NCI-H345 (cell line): ENCODE data around the gene OTOF.

ENCODE experiments used
- DNase-seq: peaks from one replicate; lab custom pipeline; 2025; lab: John Stamatoyannopoulos, UW

The OTOF gene

DNA sequence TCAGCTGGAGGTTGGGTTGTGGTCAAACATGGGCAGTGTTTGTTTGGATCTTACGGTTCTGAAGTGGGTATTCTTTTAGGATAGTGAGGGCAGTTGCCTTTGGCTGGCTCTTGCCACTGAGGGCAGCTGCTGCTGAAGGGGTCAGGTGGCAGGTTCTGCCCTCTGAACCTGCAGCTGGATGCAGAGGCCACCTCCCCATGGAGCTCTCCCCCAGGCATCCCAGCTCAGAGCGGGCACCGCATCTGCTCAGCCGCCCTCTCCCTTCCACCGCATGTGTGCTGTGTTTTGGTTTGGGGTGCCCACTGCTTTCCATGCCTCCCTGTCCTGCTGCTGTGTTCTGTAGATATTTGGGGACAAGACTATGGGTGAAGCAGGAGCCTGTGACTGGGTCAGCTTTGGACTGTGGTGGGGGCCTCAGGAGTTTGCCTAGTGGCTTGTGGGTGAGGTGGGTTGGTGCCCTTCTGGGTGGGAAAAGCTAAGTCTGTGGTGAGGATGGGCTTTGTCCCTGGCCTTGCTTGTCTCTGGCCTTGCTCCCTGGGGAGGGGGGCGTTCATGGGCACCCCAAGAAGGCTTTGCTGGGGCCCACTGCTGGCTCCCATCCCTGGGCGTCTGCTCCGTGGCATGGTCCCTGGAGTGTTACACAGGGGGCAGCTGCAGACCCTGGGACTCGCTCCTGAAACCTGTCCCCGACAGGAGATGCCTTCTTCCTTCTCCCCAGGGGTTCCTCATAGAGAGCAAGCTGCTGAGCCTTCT is 28.5 kb downstream of the OTOF start:
- no peak for DNase-seq

- DNase-seq, result no peak
Observed at GRCh38 chr2:26448651-26449050, 29.3 kb downstream of the OTOF start.

DNA sequence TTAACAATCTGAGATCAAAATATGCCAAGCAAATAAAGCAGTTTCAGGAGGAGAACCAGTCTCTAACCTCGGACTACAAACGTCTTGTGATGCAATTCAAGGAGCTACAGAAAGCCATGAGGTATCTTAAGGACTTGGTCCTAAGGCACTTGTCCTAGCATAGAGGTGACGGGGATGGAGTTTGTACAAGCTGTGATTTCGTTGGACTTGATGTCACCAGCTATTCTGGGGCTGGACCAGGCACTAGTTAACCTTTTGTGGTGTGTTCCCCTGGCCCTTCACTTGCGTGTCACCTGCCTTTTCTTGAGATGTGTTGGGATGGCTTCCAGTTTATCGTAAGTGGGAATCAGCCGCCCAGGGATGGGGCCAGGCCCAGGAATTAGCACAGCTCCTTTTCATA is 33.7 kb downstream of the OTOF start:
- no peak for DNase-seq

GRCh38 chr2:26442707-26443106 is 35.2 kb downstream of the OTOF start:
- DNase-seq, result no peak

DNA sequence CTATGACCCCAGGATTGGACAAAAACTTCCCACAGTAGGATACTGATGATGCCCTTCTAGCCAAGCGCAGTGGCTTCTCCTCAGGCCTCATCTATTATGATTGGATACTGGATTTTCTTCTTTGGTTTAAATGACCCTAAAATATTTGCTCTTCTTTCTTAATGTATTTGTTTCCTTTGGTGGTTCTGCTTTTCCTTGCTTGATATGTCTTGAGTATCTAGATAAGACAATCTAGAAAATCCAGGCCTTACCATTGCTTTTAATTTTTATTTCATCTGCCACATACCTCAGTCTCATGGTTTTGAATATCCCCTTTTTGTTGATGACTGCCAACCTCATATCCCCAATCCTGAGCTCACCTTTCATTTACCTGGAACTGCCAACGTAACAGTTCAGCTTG is 35.6 kb downstream of the OTOF start:
- DNase-seq, result no peak

GRCh38 chr2:26438926-26439325 is 39.0 kb downstream of the OTOF start:
- no peak for DNase-seq

DNA sequence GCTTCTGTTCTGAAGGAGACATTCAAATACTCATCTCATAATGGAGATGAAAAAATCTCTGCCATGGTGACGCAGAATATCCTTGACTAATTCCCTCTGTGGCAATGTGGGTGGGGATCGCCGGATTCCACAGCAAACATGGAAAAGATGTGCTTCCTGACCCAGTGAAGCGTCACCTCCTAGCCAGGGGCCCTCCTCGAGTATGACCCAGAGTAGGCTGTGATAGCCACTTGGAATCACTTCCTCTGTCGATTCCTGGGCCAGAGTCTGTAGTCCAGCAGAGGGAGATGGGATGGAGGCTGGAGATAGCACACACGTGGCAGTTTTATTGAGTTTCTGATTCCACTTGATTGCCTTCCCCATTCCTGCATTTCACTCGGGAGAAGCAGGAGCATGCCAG is 39.4 kb downstream of the OTOF start:
- DNase-seq, result no peak

DNA sequence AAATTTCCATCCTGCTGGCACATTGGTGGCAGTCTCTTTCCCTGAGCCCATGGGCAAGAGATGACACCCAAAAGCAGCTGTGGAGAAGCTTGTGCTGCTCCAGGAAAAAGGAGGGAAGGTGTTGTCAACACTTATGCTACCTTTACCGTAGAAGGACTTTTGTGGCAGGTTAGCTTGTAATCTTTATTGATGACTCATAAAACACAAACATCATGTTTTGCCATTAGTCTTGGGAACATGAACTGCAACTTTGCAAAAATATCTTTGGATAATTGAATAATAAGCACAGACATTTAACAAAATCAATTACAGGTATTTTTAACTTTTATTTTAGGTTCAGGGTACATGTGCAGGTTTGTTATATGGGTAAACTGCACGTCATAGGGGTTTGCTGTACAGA is 42.8 kb downstream of the OTOF start:
- no peak for DNase-seq

DNA sequence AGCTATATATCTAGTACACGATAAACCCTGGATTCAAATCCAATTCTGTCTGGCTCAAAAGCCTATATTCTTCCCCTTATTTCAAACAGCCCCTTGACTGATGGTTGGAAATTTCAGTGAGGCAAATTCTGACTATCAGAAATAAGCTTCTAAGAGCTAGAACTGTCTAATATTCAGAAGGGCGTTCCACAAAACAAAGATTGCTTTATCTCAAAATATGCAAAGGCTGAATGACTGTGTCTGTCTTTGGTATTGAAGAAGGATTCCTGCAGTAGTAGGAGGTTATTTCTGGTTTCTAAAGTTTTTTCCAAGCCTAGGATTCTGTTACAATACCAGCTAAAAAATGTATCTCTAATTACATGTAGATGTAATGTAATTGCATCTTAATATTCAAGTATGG is 45.1 kb downstream of the OTOF start:
- no peak for DNase-seq

- no peak for DNase-seq
Observed at GRCh38 chr2:26432363-26432762, 45.6 kb downstream of the OTOF start.

GRCh38 chr2:26430826-26431225 is 47.1 kb downstream of the OTOF start:
- no peak for DNase-seq

GRCh38 chr2:26429779-26430578 is 47.9 kb downstream of the OTOF start:
- DNase-seq, result peak; percentile 93

- no peak for DNase-seq
Observed at GRCh38 chr2:26428846-26429245, 49.1 kb downstream of the OTOF start.

DNA sequence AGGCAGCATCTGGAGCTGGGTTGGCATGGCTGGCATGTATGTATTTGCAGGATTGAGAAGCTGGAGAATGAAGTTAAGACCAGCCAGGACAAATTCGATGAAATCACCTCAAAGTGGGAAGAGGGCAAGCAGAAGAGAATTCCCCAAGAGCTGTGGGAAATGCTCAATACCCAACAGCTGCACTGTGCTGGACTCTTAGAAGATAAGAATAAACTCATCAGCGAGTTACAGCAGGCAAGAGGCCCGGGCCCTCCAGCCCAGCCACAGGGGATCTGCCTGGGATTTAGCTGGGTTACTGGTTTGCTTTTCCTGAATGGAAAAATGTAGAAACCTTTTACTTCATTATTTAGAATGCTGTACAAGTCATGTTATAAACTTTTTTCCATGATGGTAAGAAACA is 53.7 kb downstream of the OTOF start:
- no peak for DNase-seq

DNA sequence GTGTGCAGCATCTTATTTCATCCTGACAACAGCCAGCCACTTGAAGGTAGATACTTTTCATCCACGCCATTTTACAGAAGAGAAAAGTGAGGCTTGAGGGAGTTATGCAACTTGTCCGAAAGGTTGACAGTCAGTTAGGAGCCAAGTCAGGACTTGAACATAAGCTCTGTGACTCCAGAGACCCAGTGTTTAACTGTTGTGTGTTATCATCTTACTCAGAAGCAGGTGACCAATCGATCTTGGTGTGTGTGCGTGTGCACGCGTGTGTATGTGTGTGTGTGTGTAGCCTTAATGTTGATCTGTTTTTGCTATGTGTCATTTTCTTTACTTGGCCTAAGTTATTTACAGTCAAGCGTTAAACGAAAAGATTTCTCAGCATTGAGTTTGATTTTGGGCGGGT is 54.2 kb downstream of the OTOF start:
- DNase-seq, result no peak

DNA sequence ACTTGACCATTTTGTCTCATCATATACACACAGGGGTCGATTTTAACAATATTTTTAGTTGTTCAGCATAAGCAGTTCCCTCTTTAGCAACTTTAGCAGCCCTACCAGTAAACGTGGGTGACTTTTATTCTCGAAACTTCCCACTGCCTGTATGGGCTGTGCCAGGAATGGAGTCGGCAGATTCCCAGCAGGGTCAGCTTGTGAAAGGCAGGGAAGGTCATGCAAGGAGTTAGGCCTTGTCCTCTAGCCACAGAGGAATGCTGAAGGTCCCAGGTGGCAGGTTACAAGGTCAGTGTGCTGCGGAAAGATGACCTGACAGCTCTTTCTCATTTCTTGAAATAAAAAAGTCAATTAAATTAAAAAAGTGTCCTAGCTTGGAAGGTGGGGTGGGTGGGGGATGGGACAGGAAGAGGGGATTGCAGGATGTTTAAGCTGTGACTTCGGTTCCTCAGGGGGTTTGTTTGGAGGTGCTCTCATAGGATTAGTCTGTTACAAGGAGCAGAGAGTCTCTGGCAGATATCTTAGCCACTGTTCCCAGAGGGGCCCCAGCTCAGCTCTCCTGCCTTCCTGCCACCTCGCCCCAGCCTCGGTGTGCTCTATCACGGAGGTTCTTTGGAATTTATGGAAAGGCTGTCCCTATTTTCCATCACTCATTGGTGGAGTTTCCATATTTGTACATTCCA is 54.8 kb downstream of the OTOF start:
- no peak for DNase-seq

DNA sequence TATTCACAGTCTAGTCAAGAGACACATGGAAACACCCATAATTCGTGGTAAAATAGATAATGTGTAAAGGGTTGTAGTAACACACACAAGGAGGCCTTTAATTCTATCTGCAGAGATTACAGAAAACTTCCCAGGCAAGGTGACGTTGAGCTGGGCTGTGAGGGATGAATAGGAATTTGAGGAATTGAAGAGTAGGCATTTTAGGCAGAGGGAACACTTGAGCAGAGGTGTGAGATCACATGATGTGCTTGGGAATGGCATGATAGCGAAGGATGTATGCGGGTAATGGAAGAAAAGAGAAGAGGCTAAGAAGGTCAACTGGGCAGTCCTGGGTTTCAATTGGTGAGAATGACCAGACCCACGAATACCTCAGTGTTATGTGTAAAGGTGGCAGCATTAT is 56.0 kb downstream of the OTOF start:
- no peak for DNase-seq

DNA sequence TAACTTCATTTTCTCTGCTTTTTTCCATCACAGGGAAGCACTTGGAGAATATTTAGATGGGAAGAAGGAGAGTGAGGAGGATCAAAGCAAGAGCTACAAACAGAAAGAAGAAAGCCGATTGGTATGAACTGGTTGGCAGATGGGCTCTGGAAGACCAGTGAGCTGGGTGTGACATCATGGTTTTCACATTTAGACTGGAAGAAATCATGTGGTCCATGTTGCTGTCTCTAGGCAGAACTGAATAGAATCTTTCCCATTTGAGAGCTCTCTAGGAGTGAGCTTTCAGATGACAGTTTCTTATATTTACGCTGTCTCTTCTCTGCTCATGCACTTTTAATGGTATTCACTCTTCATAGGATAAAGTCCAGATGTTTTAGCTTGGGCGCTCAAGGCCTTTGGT is 63.6 kb downstream of the OTOF start:
- DNase-seq, result no peak

GRCh38 chr2:26412091-26412673 is 65.7 kb downstream of the OTOF start:
- DNase-seq, result no peak

GRCh38 chr2:26411419-26411818 is 66.5 kb downstream of the OTOF start:
- DNase-seq, result no peak

- DNase-seq, result no peak
Observed at GRCh38 chr2:26410764-26411243, 67.1 kb downstream of the OTOF start.

- no peak for DNase-seq
Observed at GRCh38 chr2:26409785-26410184, 68.1 kb downstream of the OTOF start.

GRCh38 chr2:26407526-26407925 is 70.4 kb downstream of the OTOF start:
- no peak for DNase-seq
